ENCODE measurements around the gene SAPCD2.

The SAPCD2 gene

GRCh38 chr9:137017791-137018497 is 52.4 kb downstream of the SAPCD2 start:
- no peak for DNase-seq (ENCODE audit: low spot score)

DNA sequence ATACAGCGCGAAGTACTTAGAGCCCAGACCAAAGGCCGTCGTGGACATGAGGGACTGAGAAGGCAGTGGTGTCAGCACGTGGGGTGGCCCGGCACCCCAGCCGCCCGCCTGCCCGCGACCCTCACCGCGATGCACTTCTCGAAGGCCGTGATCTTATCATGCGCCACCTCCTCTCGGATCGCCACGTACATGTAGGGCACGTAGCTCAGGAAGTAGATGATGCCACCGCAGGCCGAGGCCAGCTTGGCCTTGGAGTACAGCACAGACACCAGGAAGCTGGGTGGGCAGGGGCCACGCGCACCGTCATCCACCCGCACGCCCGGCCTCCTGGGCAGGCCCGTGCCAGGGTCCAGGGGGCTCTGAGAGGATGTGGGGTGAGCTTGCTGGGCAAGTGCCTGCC is 53.3 kb downstream of the SAPCD2 start:
- no peak for DNase-seq (ENCODE audit: low spot score)

GRCh38 chr9:137016436-137016835 is 53.9 kb downstream of the SAPCD2 start:
- no peak for DNase-seq (ENCODE audit: low spot score)

GRCh38 chr9:137015976-137016375 is 54.4 kb downstream of the SAPCD2 start:
- no peak for DNase-seq (ENCODE audit: low spot score)

- no peak for DNase-seq (ENCODE audit: low spot score)
These were observed 54.8 kb downstream of the SAPCD2 start for GRCh38 chr9:137015540-137015930.

DNA sequence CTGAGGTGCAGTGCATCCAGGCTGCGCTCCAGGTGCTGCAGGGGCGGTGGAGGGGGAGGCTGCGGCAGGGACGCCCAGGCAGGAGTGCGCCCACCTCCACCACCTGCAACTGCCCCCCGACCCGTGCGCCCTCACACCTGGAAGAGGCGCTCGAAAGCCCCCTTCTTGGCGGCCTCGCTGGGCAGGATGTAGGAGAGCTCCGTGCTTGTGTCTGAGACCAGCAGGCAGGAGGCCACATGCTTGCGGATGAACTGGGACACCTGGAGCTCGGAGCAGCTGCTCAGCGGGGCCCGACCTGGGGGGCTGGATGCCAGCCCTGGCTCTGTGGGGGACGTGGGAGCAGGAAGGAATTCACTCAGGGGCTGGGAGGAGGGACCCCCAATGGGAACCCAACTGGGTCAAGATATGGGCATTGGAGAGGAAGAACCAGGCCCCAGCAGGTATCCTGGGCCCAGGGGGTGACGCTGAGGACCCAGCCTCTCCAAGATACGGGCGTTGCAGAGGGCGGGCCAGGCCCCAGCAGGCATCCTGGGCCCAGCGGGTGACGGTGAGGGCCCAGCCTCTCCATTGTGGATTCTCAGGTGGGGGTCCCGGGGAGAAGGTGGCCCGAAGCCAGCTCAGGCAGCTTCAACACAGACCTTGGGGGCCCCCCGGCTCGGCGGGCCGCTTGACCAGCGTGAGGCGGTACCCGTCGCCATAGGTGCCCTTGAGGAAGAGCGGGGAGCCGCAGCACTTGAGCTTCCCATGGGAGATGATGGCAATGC is 55.4 kb downstream of the SAPCD2 start:
- no peak for DNase-seq (ENCODE audit: low spot score)

- DNase-seq (ENCODE audit: low spot score) = no peak
These were observed 56.2 kb downstream of the SAPCD2 start for GRCh38 chr9:137014166-137014565.

DNA sequence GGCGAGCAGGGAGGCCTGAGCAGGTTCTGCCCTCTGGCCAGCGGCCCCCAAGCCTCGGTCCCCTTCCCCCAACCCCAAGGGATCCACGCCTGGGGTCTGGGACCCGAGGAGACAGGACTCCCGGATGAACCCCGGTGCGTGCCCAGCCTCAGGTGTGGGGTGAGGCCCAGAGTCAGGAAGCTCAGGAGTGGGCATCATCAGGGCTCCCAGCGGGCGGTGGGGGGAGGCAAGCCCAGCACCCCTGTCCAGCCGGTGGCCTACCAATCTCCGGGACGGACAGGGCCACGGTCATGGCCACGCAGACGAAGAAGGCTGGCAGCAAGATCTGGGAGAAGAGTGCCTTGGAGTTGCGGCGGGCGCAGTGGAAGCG is 56.8 kb downstream of the SAPCD2 start:
- no peak for DNase-seq (ENCODE audit: low spot score)

GRCh38 chr9:137012694-137013570 is 57.4 kb downstream of the SAPCD2 start:
- no peak for DNase-seq (ENCODE audit: low spot score)

Data from CD4-positive, alpha-beta T cell treated with Interleukin-6 at 100 ng/mL for 8 hours (primary cell).